GM23338 (cell line): ENCODE measurements around the gene VPS8. TPM values are rescaled to one million over a fixed set of nuclear protein-coding genes. Genes with fewer than 3 reads are reported as not detected.

Experiments used
- ATAC-seq: fragments of 200-7000 bp; cut with Tn5 transposase; 3 replicates; pipeline ENCODE4 v1.9.1; 2020
- DNase-seq: peaks from one replicate; pipeline ENCODE4 v3.0.0-alpha.2; 2015; ENCODE audit warnings: low spot score
- H2AFZ ChIP-seq: fragments of 200-600 bp; sonication (generic); 2 replicates; pipeline ENCODE4 v1.8.0; 2016; ENCODE audit warnings: antibody characterized with exemption, mild to moderate bottlenecking, moderate library complexity
- H3F3A ChIP-seq: fragments of 200-600 bp; sonication (generic); replicated peaks from 2 replicates; pipeline ENCODE4 v1.8.0; 2017; ENCODE audit warnings: antibody characterized with exemption, mixed run types, low read depth
- H3K27ac ChIP-seq: fragments of 200-600 bp; sonication (generic); 2 replicates; pipeline ENCODE4 v1.6.1; 2016; ENCODE audit warnings: low read depth
- H3K27me3 ChIP-seq: fragments of 200-600 bp; sonication (generic); 2 replicates; pipeline ENCODE4 v1.8.0; 2016; ENCODE audit warnings: mild to moderate bottlenecking, mixed run types, moderate library complexity; ENCODE audit not compliant: insufficient read depth
- H3K36me3 ChIP-seq: fragments of 200-600 bp; sonication (generic); 2 replicates; pipeline ENCODE4 v1.8.0; 2016; ENCODE audit warnings: mild to moderate bottlenecking; ENCODE audit not compliant: insufficient read depth
- H3K4me1 ChIP-seq: fragments of 200-600 bp; sonication (generic); 2 replicates; pipeline ENCODE4 v1.8.0; 2016; ENCODE audit warnings: mild to moderate bottlenecking, moderate library complexity; ENCODE audit not compliant: insufficient read depth
- H3K4me2 ChIP-seq: fragments of 200-600 bp; sonication (generic); 2 replicates; pipeline ENCODE4 v1.7.1; 2017; ENCODE audit warnings: mixed run types
- H3K4me3 ChIP-seq: fragments of 200-600 bp; sonication (generic); 2 replicates; pipeline ENCODE4 v1.6.1; 2016; ENCODE audit warnings: mixed run types
- H3K79me2 ChIP-seq: fragments of 200-600 bp; sonication (generic); replicated peaks from 2 replicates; pipeline ENCODE4 v1.8.0; 2017; ENCODE audit warnings: mild to moderate bottlenecking; ENCODE audit not compliant: insufficient read depth
- H3K9me2 ChIP-seq: fragments of 200-600 bp; sonication (generic); 2 replicates; pipeline ENCODE4 v1.8.0; 2017; ENCODE audit not compliant: insufficient read depth
- H4K20me1 ChIP-seq: fragments of 200-600 bp; sonication (generic); replicated peaks from 2 replicates; pipeline ENCODE4 v1.8.0; 2017; ENCODE audit warnings: mild to moderate bottlenecking; ENCODE audit not compliant: insufficient read depth
- H3K27ac Mint-ChIP-seq: 2 replicates; pipeline ENCODE4 v1.8.0; 2020; ENCODE audit warnings: inconsistent platforms, mild to moderate bottlenecking, moderate library complexity, mixed read lengths
- H3K27me3 Mint-ChIP-seq: 3 replicates; pipeline ENCODE4 v1.8.0; 2022; ENCODE audit warnings: low read depth, mild to moderate bottlenecking, moderate library complexity, mixed read lengths, inconsistent platforms; ENCODE audit not compliant: insufficient read depth, poor library complexity
- H3K36me3 Mint-ChIP-seq: 3 replicates; pipeline ENCODE4 v1.8.0; 2021; ENCODE audit warnings: low read depth, mild to moderate bottlenecking, inconsistent platforms, moderate library complexity, mixed read lengths
- H3K4me1 Mint-ChIP-seq: 3 replicates; pipeline ENCODE4 v1.8.0; 2020; ENCODE audit warnings: mild to moderate bottlenecking, inconsistent platforms, mixed read lengths
- H3K4me3 Mint-ChIP-seq: 3 replicates; pipeline ENCODE4 v1.8.0; 2021; ENCODE audit warnings: moderate library complexity, mild to moderate bottlenecking, inconsistent platforms, mixed read lengths
- H3K9me3 Mint-ChIP-seq: 3 replicates; pipeline ENCODE4 v1.8.0; 2020; ENCODE audit warnings: moderate library complexity, mild to moderate bottlenecking, inconsistent platforms, mixed read lengths
- CTCF ChIP-seq, 2 experiments: fragments of 200-600 bp in 1 of 2; sonication (generic) in 1 of 2; conservative IDR thresholded peaks; 2 replicates each; pipeline versions ENCODE4 v1.5.1 to v1.6.1; 2016 to 2017; ENCODE audit warnings: antibody characterized with exemption in 2 of 2, low read depth in 2 of 2, mild to moderate bottlenecking in 2 of 2, moderate library complexity in 1 of 2
- ETS1 ChIP-seq: IDR thresholded peaks from 2 replicates; pipeline ENCODE4 v1.6.1; 2016; ENCODE audit warnings: antibody characterized with exemption
- POLR2AphosphoS5 ChIP-seq: IDR thresholded peaks from 2 replicates; pipeline ENCODE4 v1.6.1; 2016; ENCODE audit warnings: antibody characterized with exemption, low read depth
- REST ChIP-seq: IDR thresholded peaks from one replicate; pipeline ENCODE4 v1.6.1; 2018; ENCODE audit warnings: antibody characterized with exemption; ENCODE audit not compliant: unreplicated experiment
- ZNF462 ChIP-seq: fragments of 250-450 bp; sonication (Bioruptor Pico); IDR thresholded peaks from 2 replicates; pipeline ENCODE4 v1.5.0; 2020; ENCODE audit warnings: mild to moderate bottlenecking, moderate library complexity
- polyA plus RNA-seq: library from polyadenylated mRNA; unstranded; fragments of >200 nt; fragmentation: Nextera tagmentation; extraction: Ambion mirVana; gene quantifications from 2 replicates; pipeline ENCODE4 v1.2.1, GENCODE V29; 2016
- total RNA-seq: library from RNA; depleted of rRNA; stranded (reverse); fragments of >200 nt; shearing (Covaris generic); gene quantifications from 2 replicates; pipeline ENCODE4 v1.2.3, GENCODE V29; 2014

VPS8 gene
- total and polyA plus RNA-seq, 2 experiments from 2014 or later, result 17.3 to 45.5 TPM

- TF ChIP-seq CTCF (conservative IDR thresholded peaks at IDR 0.05; ENCODE audit: low read depth in 2 of 2) (no peak), REST (no peak), ETS1 (no peak), POLR2AphosphoS5 (no peak)
Measured at GRCh38 chr3:184894051-184894450, 82.1 kb downstream of the VPS8 start (continued).

GRCh38 chr3:184895350-184895749 is 83.4 kb downstream of the VPS8 start:
- peaks cover 3% of the 10 kb centered on the region; the same call in 1 of the 3 replicates for H3K36me3 Mint-ChIP-seq
- Histone ChIP-seq H2AFZ (no peak overlapping the region), H3K79me2 (no peaks in the 10 kb centered on the region), H3K36me3 (no peaks in the 10 kb centered on the region), H4K20me1 (no peaks in the 10 kb centered on the region), H3K4me2 (no peak overlapping the region), H3K9me2 (no peaks in the 10 kb centered on the region), H3K27me3 (no peaks in the 10 kb centered on the region), H3K4me1 (peaks cover 13% of the 10 kb centered on the region), H3K27ac (no peak overlapping the region), H3K4me3 (no peak overlapping the region), H3F3A (no peaks in the 10 kb centered on the region)
- TF ChIP-seq ZNF462 (CRISPR knock-in tag), result no peak
- no peak for TF ChIP-seq POLR2AphosphoS5
- no peak overlapping the region for H3K4me3 Mint-ChIP-seq
- peaks cover 15% of the 10 kb centered on the region for H3K4me1 Mint-ChIP-seq
- H3K27me3 Mint-ChIP-seq, result peaks cover 2% of the 10 kb centered on the region
- no peaks in the 10 kb centered on the region for H3K9me3 Mint-ChIP-seq
- ATAC-seq (no peak), DNase-seq (no peak)
- H3K27ac Mint-ChIP-seq, result no peak overlapping the region
